ENCODE results near the gene PIAS1.
"Not testable (repeated sequence)": the region's sequence is repeated elsewhere in the genome, so short reads cannot be mapped to it uniquely, and the experiment has no call there.

The PIAS1 gene

GRCh38 chr15:68053701-68054627 lies at the start of gene PIAS1:
TSS of gene PIAS1 (plus strand) at chr15:68054315. CDS start at chr15:68054327, 12 bp downstream.
- DNase-seq (ENCODE audit: low read depth in 2 of 2), result peak; percentile 91

GRCh38 chr15:68007642-68008041 lies 46.5 kb upstream of the PIAS1 start:
- not testable (repeated sequence) for DNase-seq (ENCODE audit: low read depth in 2 of 2)

- no peak for DNase-seq (ENCODE audit: low read depth in 2 of 2)
Observed at GRCh38 chr15:68010361-68011153, 43.6 kb upstream of the PIAS1 start.

GRCh38 chr15:68012911-68013310 lies 41.2 kb upstream of the PIAS1 start:
- DNase-seq (ENCODE audit: low read depth in 2 of 2), result no peak

- no peak for DNase-seq (ENCODE audit: low read depth in 2 of 2)
Observed at GRCh38 chr15:68014219-68014618, 39.9 kb upstream of the PIAS1 start.

GRCh38 chr15:68015244-68015643 lies 38.9 kb upstream of the PIAS1 start:
- no peak for DNase-seq (ENCODE audit: low read depth in 2 of 2)

- no peak for DNase-seq (ENCODE audit: low read depth in 2 of 2)
Observed at GRCh38 chr15:68017201-68017600, 36.9 kb upstream of the PIAS1 start.

GRCh38 chr15:68018797-68019444 lies 35.2 kb upstream of the PIAS1 start:
- DNase-seq (ENCODE audit: low read depth in 2 of 2), result no peak

GRCh38 chr15:68019814-68020525 lies 34.1 kb upstream of the PIAS1 start:
- DNase-seq (ENCODE audit: low read depth in 2 of 2), result no peak

GRCh38 chr15:68020685-68021084 lies 33.4 kb upstream of the PIAS1 start:
- no peak for DNase-seq (ENCODE audit: low read depth in 2 of 2)

GRCh38 chr15:68022061-68022460 lies 32.1 kb upstream of the PIAS1 start:
- DNase-seq (ENCODE audit: low read depth in 2 of 2), result no peak

- no peak for DNase-seq (ENCODE audit: low read depth in 2 of 2)
Observed at GRCh38 chr15:68023307-68024101, 30.6 kb upstream of the PIAS1 start.

GRCh38 chr15:68025835-68026424 lies 28.2 kb upstream of the PIAS1 start:
- no peak for DNase-seq (ENCODE audit: low read depth in 2 of 2)

- DNase-seq (ENCODE audit: low read depth in 2 of 2), result no peak
Observed at GRCh38 chr15:68027388-68027787, 26.7 kb upstream of the PIAS1 start.

- DNase-seq (ENCODE audit: low read depth in 2 of 2), result no peak
Observed at GRCh38 chr15:68028137-68028887, 25.8 kb upstream of the PIAS1 start.

GRCh38 chr15:68028888-68029207 lies 25.3 kb upstream of the PIAS1 start:
- no peak for DNase-seq (ENCODE audit: low read depth in 2 of 2)

GRCh38 chr15:68029959-68030358 lies 24.2 kb upstream of the PIAS1 start:
- no peak for DNase-seq (ENCODE audit: low read depth in 2 of 2)

GRCh38 chr15:68031404-68031803 lies 22.7 kb upstream of the PIAS1 start:
- no peak for DNase-seq (ENCODE audit: low read depth in 2 of 2)

- DNase-seq (ENCODE audit: low read depth in 2 of 2), result no peak
Observed at GRCh38 chr15:68032672-68033071, 21.4 kb upstream of the PIAS1 start.

- DNase-seq (ENCODE audit: low read depth in 2 of 2), result no peak
Observed at GRCh38 chr15:68034081-68034480, 20.0 kb upstream of the PIAS1 start.
